SU-DHL-6 (cell line): ENCODE measurements around the gene MTFR1L.

Experiments used
- H2AFZ ChIP-seq: fragments of 200-600 bp; sonication (generic); 2 replicates; pipeline ENCODE4 v1.6.1; 2014; ENCODE audit warnings: low read depth, mild to moderate bottlenecking, moderate library complexity, mixed read lengths, antibody characterized with exemption, low read length; ENCODE audit not compliant: severe bottlenecking
- H3F3A ChIP-seq: fragments of 200-600 bp; shearing (Covaris generic); 2 replicates; pipeline ENCODE4 v1.6.0; 2016; ENCODE audit warnings: antibody characterized with exemption, mild to moderate bottlenecking; ENCODE audit not compliant: insufficient read depth
- H3K27ac ChIP-seq: fragments of 200-600 bp; sonication (generic); 2 replicates; pipeline ENCODE4 v1.5.1; 2016; ENCODE audit warnings: low read depth, mild to moderate bottlenecking, low read length, moderate library complexity, mixed read lengths
- H3K27me3 ChIP-seq: fragments of 200-600 bp; sonication (generic), shearing (Covaris generic); 2 replicates; pipeline ENCODE4 v1.6.0; 2014; ENCODE audit warnings: mild to moderate bottlenecking, low read length
- H3K36me3 ChIP-seq: fragments of 200-600 bp; sonication (generic); 2 replicates; pipeline ENCODE4 v1.6.1; 2014; ENCODE audit warnings: mild to moderate bottlenecking, low read length, mixed read lengths
- H3K4me2 ChIP-seq: fragments of 300-600, 200-600 bp; shearing (Covaris generic), sonication (generic); 2 replicates; pipeline ENCODE4 v1.6.0; 2014; ENCODE audit warnings: low read length, low read depth, mild to moderate bottlenecking; ENCODE audit not compliant: poor library complexity, severe bottlenecking
- H3K4me3 ChIP-seq: fragments of 200-600 bp; sonication (generic); 2 replicates; pipeline ENCODE4 v1.5.1; 2014; ENCODE audit warnings: antibody characterized with exemption, low read length, mild to moderate bottlenecking, mixed read lengths; ENCODE audit not compliant: insufficient read depth, poor library complexity, severe bottlenecking
- H3K79me2 ChIP-seq: fragments of 200-600 bp; sonication (generic); 2 replicates; pipeline ENCODE4 v1.6.1; 2014; ENCODE audit warnings: mild to moderate bottlenecking, low read length, moderate library complexity; ENCODE audit not compliant: insufficient read depth
- H3K9ac ChIP-seq: fragments of 200-600 bp; sonication (generic); 2 replicates; pipeline ENCODE4 v1.7.0; 2014; ENCODE audit warnings: mild to moderate bottlenecking, low read length
- H3K9me2 ChIP-seq: fragments of 200-600 bp; sonication (generic); replicated peaks from 2 replicates; pipeline ENCODE4 v1.6.1; 2014; ENCODE audit warnings: low read length; ENCODE audit not compliant: insufficient read depth
- H3K9me3 ChIP-seq: fragments of 200-600 bp; sonication (generic); 2 replicates; pipeline ENCODE4 v1.6.1; 2014; ENCODE audit warnings: low read length, mixed read lengths; ENCODE audit not compliant: insufficient read depth
- H4K20me1 ChIP-seq: fragments of 200-600 bp; sonication (generic); 2 replicates; pipeline ENCODE4 v1.6.1; 2014; ENCODE audit warnings: low read depth, mild to moderate bottlenecking, antibody characterized with exemption, low read length, moderate library complexity, mixed read lengths
- EZH2phosphoT487 ChIP-seq: fragments of 200-600 bp; sonication (generic), shearing (Covaris generic); conservative IDR thresholded peaks from 2 replicates; pipeline ENCODE4 v1.6.1; 2018; ENCODE audit warnings: mild to moderate bottlenecking, antibody characterized with exemption, low read length, moderate library complexity, mixed read lengths
- TF ChIP-seq, protein P1 (sequence below): fragments of 200-600 bp; sonication (generic); IDR thresholded peaks from one replicate; pipeline ENCODE4 v1.5.1; 2017; ENCODE audit warnings: antibody characterized with exemption, mild to moderate bottlenecking, low read length, moderate library complexity; ENCODE audit not compliant: insufficient read depth, poor library complexity, severe bottlenecking

MTFR1L gene

DNA sequence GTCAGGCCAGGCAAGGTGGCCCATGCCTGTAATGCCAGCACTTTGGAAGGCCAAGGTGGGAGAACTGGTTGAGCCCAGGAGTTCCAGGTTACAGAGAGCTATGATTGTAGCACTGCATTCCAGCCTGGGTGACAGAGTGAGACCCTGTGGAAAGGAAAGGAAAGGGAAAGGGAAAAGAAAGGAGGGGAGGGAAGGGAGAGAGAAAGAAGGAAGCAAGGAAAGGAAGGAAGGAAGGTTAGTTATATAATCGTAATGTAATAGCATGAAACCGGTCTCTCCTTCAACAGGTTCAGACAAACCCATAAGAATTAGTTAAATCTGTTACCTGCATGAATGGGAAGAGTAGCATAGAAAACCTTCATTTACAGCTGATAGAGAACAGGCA, 56.9 kb downstream of the MTFR1L start:
- Histone ChIP-seq H3F3A (no peaks in the 10 kb centered on the region), H3K27me3 (no peaks in the 10 kb centered on the region), H3K9me3 (no peaks in the 10 kb centered on the region), H3K79me2 (no peaks in the 10 kb centered on the region), H3K4me2 (no peak overlapping the region), H4K20me1 (no peaks in the 10 kb centered on the region), H3K36me3 (no peaks in the 10 kb centered on the region), H3K9ac (no peak overlapping the region), H3K27ac (no peak overlapping the region), H3K4me3 (no peak overlapping the region), H3K9me2 (no peaks in the 10 kb centered on the region), H2AFZ (no peak overlapping the region)
- TF ChIP-seq, protein P1, sequence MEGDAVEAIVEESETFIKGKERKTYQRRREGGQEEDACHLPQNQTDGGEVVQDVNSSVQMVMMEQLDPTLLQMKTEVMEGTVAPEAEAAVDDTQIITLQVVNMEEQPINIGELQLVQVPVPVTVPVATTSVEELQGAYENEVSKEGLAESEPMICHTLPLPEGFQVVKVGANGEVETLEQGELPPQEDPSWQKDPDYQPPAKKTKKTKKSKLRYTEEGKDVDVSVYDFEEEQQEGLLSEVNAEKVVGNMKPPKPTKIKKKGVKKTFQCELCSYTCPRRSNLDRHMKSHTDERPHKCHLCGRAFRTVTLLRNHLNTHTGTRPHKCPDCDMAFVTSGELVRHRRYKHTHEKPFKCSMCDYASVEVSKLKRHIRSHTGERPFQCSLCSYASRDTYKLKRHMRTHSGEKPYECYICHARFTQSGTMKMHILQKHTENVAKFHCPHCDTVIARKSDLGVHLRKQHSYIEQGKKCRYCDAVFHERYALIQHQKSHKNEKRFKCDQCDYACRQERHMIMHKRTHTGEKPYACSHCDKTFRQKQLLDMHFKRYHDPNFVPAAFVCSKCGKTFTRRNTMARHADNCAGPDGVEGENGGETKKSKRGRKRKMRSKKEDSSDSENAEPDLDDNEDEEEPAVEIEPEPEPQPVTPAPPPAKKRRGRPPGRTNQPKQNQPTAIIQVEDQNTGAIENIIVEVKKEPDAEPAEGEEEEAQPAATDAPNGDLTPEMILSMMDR: no peak
- no peak for TF ChIP-seq EZH2phosphoT487

DNA sequence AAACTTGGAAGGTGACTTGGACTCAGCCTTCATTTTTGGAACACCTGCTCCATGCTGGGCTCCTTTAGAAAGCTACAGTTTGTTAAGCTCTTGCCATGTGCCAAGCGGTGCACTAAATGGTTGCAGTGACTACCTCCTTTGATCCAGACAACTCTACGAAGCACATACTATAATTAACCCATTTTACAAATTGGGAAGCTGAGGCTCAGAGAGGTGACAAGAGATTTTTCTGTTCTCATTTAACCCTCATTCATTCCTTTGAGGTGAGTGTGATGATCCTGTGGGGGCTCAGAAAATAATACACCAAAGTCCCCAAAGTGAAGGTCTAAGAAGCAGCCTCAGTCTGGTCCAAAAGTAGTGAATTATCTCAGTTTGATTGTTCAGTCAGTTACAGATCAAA, 57.4 kb downstream of the MTFR1L start:
- H3K79me2 ChIP-seq: no peaks in the 10 kb centered on the region
- H4K20me1 ChIP-seq: no peaks in the 10 kb centered on the region
- H3F3A ChIP-seq: no peaks in the 10 kb centered on the region
- TF ChIP-seq, protein P1: no peak
- no peak for TF ChIP-seq EZH2phosphoT487
- no peak overlapping the region for H3K4me2 ChIP-seq
- H3K27ac ChIP-seq: no peak overlapping the region
- no peaks in the 10 kb centered on the region for H3K36me3 ChIP-seq
- H3K9ac ChIP-seq: no peak overlapping the region
- no peaks in the 10 kb centered on the region for H3K9me3 ChIP-seq
- H2AFZ ChIP-seq: no peak overlapping the region
- no peak overlapping the region for H3K4me3 ChIP-seq
- H3K9me2 ChIP-seq: no peaks in the 10 kb centered on the region
- H3K27me3 ChIP-seq: no peaks in the 10 kb centered on the region

DNA sequence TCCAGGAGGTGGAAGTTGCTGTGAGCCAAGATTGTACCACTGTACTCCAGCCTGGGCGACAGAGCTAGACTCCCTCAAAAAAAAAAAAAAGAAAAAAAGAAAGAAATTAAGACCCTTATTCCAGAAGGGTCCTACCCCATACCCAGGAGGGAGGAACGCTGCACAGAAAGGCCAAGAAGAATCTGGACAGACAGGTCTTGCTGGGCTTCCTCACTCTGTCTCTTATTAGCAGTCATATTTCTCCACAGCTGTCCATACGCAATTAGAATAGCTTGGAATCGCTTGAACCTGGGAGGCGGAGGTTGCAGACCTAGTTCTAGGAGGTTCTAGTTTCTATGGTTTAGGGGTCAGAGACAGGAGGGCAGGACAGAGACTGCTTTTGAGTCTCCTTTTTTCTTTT, 58.9 kb downstream of the MTFR1L start:
- Histone ChIP-seq H3K9me3 (no peaks in the 10 kb centered on the region), H3K27me3 (no peaks in the 10 kb centered on the region), H3F3A (no peaks in the 10 kb centered on the region), H3K4me3 (no peak overlapping the region), H3K27ac (no peak overlapping the region), H3K79me2 (no peaks in the 10 kb centered on the region), H4K20me1 (no peaks in the 10 kb centered on the region), H3K36me3 (no peaks in the 10 kb centered on the region), H2AFZ (no peak overlapping the region), H3K4me2 (no peak overlapping the region), H3K9me2 (no peaks in the 10 kb centered on the region), H3K9ac (no peak overlapping the region)
- TF ChIP-seq, protein P1: no peak
- TF ChIP-seq EZH2phosphoT487: no peak

DNA sequence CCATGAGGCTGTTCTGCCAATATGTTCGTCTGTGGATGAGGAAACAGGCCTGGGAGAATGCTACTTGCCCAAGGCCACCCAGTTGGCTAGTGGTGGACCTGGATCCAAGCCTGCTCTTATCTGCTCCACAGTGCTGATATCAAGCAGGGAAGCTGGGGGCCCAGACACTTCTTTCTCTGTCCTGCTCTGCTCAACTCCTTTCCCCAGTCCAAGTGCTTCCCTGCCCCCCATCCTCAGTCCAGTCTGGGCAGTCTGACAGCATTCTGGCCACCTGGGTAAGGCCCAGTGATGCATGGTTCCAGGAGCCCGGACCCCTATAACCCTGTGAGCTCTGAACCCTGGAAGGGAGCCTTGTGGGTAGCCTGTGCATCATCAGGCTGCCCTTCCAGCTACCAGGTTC, 59.9 kb downstream of the MTFR1L start:
- no peak overlapping the region for H2AFZ ChIP-seq

More for the DNA sequence above, 59.9 kb downstream of the MTFR1L start:
- Histone ChIP-seq H3K9me3 (no peaks in the 10 kb centered on the region), H3K27me3 (no peaks in the 10 kb centered on the region), H3K79me2 (no peaks in the 10 kb centered on the region), H3K36me3 (no peaks in the 10 kb centered on the region), H3K9me2 (no peaks in the 10 kb centered on the region), H3K9ac (no peak overlapping the region), H3K4me2 (no peak overlapping the region), H3K4me3 (no peak overlapping the region), H4K20me1 (no peaks in the 10 kb centered on the region), H3F3A (no peaks in the 10 kb centered on the region), H3K27ac (no peak overlapping the region)
- no peak for TF ChIP-seq EZH2phosphoT487
- TF ChIP-seq, protein P1: no peak
